GM19395 (cell line): ENCODE results near the gene DUOXA1.
"Not testable (repeated sequence)": the region's sequence is repeated elsewhere in the genome, so short reads cannot be mapped to it uniquely, and the experiment has no call there.

Experiments used
- ATAC-seq: cut with Tn5 transposase; IDR thresholded peaks from one replicate; pipeline ENCODE4 v1.9.1; 2021; ENCODE audit warnings: mild to moderate bottlenecking, moderate library complexity; ENCODE audit not compliant: unreplicated experiment

The DUOXA1 gene

GRCh38 chr15:45093622-45094357 lies 35.9 kb downstream of the DUOXA1 start:
- ATAC-seq, result no peak

- no peak for ATAC-seq
These were observed 36.7 kb downstream of the DUOXA1 start for GRCh38 chr15:45093013-45093412.

DNA sequence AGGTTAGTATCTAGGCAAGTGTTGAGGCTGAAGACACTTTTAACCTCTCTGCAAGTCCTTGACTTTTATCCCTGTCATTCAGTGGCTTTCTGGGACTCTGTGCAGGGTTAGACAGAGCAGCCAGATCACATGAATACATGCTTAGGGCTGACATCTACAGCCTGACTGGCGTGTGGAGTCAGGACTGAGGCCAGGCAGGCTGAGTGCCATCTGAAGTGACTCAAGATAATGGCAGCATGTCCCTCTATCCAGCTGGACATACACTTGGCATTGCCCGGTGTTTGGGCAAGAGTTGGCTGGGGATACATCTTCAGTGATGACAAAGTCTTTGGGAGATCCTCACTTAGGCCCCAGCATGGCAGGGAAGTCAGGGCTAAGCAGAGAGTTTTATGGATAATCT lies 38.1 kb downstream of the DUOXA1 start:
- no peak for ATAC-seq

DNA sequence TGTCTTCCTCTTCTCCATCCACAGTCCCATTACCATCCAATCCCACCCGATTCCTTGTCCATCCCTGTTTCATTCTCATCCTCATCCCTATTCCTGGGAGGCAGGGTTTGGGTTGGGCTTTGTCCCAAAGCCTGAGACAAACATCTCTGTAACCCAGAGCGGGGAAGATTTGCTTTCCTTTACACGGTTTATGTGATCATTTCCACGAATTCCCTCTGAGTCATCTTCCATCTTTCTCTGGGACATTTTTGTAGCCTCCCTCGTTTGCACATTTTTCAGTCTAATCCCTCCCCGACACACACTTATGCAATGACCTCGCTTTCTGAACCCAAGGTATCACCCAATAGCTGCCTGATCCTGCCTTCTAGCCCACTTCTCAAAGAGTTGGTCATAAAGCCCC lies 38.5 kb downstream of the DUOXA1 start:
- ATAC-seq, result no peak

GRCh38 chr15:45089712-45090373 lies 39.8 kb downstream of the DUOXA1 start:
- no peak for ATAC-seq

DNA sequence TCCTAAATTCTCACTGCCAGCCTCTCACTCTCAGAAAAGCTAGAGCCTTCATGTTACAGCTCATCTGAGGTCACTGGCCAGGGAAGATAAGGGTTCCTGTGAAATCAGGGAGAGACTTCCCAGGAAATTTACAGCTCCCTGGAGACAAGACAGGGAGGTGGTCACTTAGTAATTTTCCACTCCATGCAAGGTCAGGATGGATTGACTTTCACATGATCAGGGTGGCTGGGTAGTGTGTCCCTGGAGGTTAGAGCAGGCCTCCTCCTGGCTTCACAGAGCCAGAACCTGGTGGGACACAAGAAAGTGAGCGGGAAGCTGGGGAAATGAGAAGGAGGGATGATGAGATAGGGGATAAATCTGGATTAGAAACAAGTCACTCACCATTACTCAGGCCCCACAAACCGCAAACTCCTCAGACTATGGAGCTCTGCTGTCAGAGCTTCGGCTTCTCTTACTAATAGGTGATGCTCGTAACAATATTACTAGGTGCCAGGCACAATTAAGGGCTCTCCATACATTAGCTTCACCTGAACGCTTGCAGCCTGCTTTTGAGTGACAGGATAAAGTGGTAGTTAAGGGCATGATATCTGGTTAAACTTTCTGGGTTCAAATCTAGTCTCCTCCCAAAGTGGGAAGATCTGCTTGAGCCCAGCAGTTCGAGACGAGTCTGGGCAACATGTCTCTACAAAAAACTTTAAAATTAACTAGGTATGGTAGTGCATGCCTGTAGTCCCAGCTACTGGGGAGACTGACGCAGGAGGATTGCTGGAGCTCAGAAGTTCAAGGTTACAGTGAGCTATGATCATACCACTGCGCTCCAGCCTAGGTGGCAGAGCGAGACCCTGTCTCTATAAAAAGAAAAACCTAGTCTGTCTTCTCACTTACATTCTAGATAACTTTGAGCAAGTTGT lies 40.6 kb downstream of the DUOXA1 start:
- ATAC-seq, result no peak

- no peak for ATAC-seq
These were observed 42.2 kb downstream of the DUOXA1 start for GRCh38 chr15:45087513-45087912.

DNA sequence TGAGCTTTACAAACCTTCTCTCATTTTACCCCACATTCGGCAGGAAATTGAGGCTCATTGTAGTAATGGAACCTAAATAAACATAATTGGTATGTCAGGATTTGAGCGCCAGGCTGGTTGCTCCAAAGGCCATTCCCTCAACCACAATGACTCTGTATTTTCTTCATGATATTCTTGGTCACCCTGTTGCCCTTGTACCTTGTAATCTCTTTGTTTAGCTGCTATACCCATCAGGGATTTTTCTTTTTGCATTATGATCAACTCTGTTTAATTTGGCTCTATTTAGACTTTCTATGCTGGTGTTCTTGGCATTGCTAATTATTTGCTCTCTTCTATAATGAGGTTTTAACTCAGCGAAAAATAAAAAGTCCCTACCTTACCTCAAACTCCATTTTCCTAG lies 45.5 kb downstream of the DUOXA1 start:
- no peak for ATAC-seq

- no peak for ATAC-seq
These were observed 46.5 kb downstream of the DUOXA1 start for GRCh38 chr15:45083223-45083622.

GRCh38 chr15:45082412-45082811 lies 47.3 kb downstream of the DUOXA1 start:
- ATAC-seq, result not testable (repeated sequence)

DNA sequence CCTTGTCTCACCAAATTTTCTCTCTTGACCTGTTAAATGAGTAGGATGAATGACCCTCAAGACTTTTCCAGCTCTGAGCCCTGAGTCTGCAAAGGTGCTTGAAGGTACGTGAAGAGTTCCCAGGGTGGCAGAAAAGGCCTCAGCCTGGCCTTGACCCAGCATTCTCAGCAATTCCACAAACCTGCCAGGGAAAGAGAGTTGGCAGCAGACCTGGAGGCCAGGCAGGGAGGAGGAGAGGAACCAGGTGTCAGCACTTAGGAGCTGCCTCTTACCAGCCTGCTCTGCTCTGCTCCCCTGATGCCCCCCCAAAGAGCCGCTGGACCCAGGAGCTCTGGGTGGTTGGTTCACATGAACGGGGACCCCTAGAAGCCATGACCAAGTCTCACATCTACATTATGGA lies 49.1 kb downstream of the DUOXA1 start:
- not testable (repeated sequence) for ATAC-seq

- not testable (repeated sequence) for ATAC-seq
These were observed 49.9 kb downstream of the DUOXA1 start for GRCh38 chr15:45079628-45080246.

DNA sequence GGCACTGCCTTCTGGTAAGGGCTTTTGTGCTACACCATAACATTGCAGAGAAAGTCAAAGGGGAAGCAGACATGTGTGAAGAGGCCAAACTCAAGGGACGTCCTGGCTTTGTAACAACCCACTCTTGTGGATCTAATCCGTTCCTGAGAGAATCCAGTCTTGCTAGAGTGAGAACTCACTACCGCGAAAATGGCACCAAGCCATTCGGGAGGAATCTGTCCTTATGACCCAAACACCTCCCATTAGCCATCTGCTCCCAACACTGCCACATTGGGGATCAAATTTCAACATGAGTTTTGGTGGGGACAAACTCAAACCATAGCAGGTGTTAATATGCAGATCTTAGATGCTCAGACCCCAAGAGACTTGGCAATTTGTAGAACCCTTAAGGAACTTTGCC lies 50.5 kb downstream of the DUOXA1 start:
- ATAC-seq, result not testable (repeated sequence)

DNA sequence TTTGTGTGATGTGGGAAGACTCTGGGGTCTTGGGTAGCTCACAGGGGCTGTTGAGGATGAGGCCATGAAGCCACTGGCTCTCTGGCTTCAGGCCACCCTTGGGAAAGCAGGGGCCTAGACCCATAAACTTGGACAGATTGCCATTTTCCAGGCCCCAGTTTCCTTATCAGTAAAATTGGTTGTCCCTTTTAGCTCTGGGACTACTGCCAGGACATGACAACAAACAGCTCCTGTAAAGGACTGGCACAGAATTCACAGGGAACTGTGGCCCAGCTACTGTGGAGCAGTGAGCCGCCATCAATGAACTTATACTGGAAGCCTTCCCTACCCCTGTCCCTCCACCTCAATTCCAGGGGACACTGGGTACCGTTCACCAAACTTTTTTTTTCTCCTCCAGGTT lies 52.3 kb downstream of the DUOXA1 start:
- ATAC-seq, result not testable (repeated sequence)

DNA sequence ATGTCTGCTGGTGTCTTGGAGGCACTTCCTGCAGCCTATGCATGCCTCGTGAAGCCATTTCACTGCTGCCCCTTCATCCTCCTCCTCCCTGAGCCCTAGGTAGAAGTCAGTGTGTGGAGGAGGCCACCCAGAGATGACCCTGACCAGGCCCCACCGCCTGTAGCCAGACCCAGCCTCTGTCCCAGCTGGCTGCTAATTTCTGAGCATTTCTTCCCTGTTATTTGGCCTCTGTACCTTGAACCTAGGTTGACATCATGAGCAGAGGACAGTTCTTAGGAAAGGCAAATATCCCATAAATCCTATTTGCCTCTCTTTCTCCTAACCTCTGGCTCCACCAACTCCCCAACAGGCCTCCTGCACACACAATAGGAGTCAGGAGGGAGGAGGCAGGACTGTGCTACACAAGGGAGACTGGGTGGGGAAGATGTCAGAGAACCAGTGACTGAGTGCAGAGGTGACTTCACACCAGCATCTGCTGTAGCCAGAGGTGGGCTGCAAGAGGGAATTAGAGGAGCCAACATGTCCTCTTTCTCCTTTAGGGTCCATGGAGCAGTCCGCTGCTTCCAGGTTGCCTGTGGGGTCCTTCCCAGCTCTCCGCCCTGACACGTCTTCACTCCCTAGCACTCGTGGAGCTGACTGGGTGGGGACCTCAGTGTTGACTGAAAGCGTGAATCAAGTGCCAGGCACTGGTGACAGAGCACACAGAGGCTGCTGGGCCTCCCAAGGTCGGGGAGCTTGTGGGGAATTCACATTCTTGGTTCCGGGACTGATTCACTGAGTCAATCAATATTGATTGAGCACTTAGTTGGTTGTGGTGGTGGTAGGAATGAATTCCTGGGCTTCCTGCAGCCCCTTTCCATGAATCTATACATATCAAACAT lies 54.0 kb downstream of the DUOXA1 start:
- ATAC-seq, result not testable (repeated sequence)

DNA sequence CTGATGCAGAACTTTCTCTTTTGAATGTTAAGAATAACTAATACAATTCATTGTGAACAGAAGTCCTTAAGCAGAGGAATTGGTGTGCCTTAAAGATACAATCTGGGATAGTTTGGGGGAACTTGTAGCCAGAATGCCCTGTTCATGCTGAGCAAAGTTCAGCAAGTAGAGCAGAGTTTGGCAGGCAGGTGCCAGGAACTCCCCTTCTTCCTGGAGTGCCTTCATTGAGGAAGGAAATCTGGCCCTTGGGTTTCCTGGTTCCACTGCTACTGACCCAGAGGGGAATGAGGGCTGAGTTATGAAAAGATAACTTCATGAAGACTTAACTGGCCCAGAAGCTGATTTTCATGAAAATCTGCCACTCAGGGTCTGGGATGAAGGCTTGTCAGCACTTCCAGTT lies 56.1 kb downstream of the DUOXA1 start:
- not testable (repeated sequence) for ATAC-seq

- ATAC-seq, result not testable (repeated sequence)
These were observed 59.7 kb downstream of the DUOXA1 start for GRCh38 chr15:45069942-45070360.
